Stimulated activated CD4-positive, alpha-beta T cell treated with anti-CD3 and anti-CD28 coated beads, Interleukin-4, amount 100 ng/mL, for 24 hours (primary cell): ENCODE data around the gene CAMTA1.

ENCODE experiments used
- DNase-seq: peaks from one replicate; pipeline ENCODE4 v3.0.0-alpha.2; 2020

CAMTA1 gene

GRCh38 chr1:7250597-7251453 is 465.6 kb downstream of the CAMTA1 start:
- no peak for DNase-seq

- DNase-seq, result no peak
Measured at GRCh38 chr1:7251454-7251800, 466.2 kb downstream of the CAMTA1 start.

- DNase-seq, result no peak
Measured at GRCh38 chr1:7252411-7253117, 467.3 kb downstream of the CAMTA1 start.

GRCh38 chr1:7253118-7253480 is 467.8 kb downstream of the CAMTA1 start:
- no peak for DNase-seq

GRCh38 chr1:7253988-7254587 is 468.8 kb downstream of the CAMTA1 start:
- DNase-seq, result no peak

- no peak for DNase-seq
Measured at GRCh38 chr1:7255303-7256058, 470.2 kb downstream of the CAMTA1 start.

- no peak for DNase-seq
Measured at GRCh38 chr1:7256526-7256925, 471.3 kb downstream of the CAMTA1 start.

GRCh38 chr1:7257225-7257624 is 472.0 kb downstream of the CAMTA1 start:
- no peak for DNase-seq

- no peak for DNase-seq
Measured at GRCh38 chr1:7258589-7259135, 473.4 kb downstream of the CAMTA1 start.

GRCh38 chr1:7259955-7260354 is 474.7 kb downstream of the CAMTA1 start:
- DNase-seq, result no peak

GRCh38 chr1:7261490-7261889 is 476.2 kb downstream of the CAMTA1 start:
- no peak for DNase-seq

GRCh38 chr1:7262611-7263010 is 477.4 kb downstream of the CAMTA1 start:
- DNase-seq, result no peak

- no peak for DNase-seq
Measured at GRCh38 chr1:7263021-7263960, 478.0 kb downstream of the CAMTA1 start.

GRCh38 chr1:7264101-7264500 is 478.8 kb downstream of the CAMTA1 start:
- DNase-seq, result no peak

GRCh38 chr1:7265771-7266371 is 480.6 kb downstream of the CAMTA1 start:
- no peak for DNase-seq

GRCh38 chr1:7266561-7266960 is 481.3 kb downstream of the CAMTA1 start:
- no peak for DNase-seq

- DNase-seq, result no peak
Measured at GRCh38 chr1:7267493-7267892, 482.2 kb downstream of the CAMTA1 start.

- DNase-seq, result no peak
Measured at GRCh38 chr1:7268983-7269382, 483.7 kb downstream of the CAMTA1 start.

- no peak for DNase-seq
Measured at GRCh38 chr1:7269525-7269924, 484.3 kb downstream of the CAMTA1 start.

GRCh38 chr1:7274256-7274655 is 489.0 kb downstream of the CAMTA1 start:
- DNase-seq, result no peak

GRCh38 chr1:7278045-7278444 is 492.8 kb downstream of the CAMTA1 start:
- DNase-seq, result no peak
